CD14-positive monocyte (primary cell): Measurements from ENCODE around the gene FBXW11. TPM values are rescaled to one million over a fixed set of nuclear protein-coding genes. Genes with fewer than 3 reads are reported as not detected.

Experiments
- DNase-seq, 3 donors: peaks; one replicate each; pipeline ENCODE4 v3.0.0-alpha.2; 2011 to 2022
- H2AFZ ChIP-seq: 2 replicates; pipeline ENCODE4 v1.6.0; 2012; ENCODE audit warnings: mild to moderate bottlenecking, low read depth, low read length, inconsistent platforms; ENCODE audit not compliant: insufficient read depth, poor library complexity, severe bottlenecking
- H3K27ac ChIP-seq, 2 donors: 1 replicate in 1 of 2; 2 replicates in 1 of 2; pipeline ENCODE4 v1.5.1; 2012 to 2013; ENCODE audit warnings: low read length in 2 of 2, control low read depth in 1 of 2, inconsistent platforms in 1 of 2, low read depth in 1 of 2, mild to moderate bottlenecking in 1 of 2
- H3K27me3 ChIP-seq, 2 donors: one replicate each; pipeline versions ENCODE4 v1.6.0 to v1.6.1; 2011 to 2013; ENCODE audit warnings: low read length in 2 of 2; ENCODE audit not compliant: control insufficient read depth in 2 of 2, insufficient read depth in 2 of 2
- H3K36me3 ChIP-seq, 2 donors: replicated peaks in 1 of 2; 1 replicate in 1 of 2; 2 replicates in 1 of 2; pipeline versions ENCODE4 v1.5.1 to v1.6.1; 2012 to 2013; ENCODE audit warnings: low read length in 2 of 2, control low read depth in 1 of 2, inconsistent platforms in 1 of 2, mild to moderate bottlenecking in 1 of 2; ENCODE audit not compliant: insufficient read depth in 2 of 2, control insufficient read depth in 1 of 2
- H3K4me1 ChIP-seq, 2 donors: 1 replicate in 1 of 2; 2 replicates in 1 of 2; pipeline versions ENCODE4 v1.5.1 to v1.6.1; 2012 to 2013; ENCODE audit warnings: low read length in 2 of 2, control low read depth in 1 of 2, inconsistent platforms in 1 of 2, mild to moderate bottlenecking in 1 of 2, moderate library complexity in 1 of 2; ENCODE audit not compliant: insufficient read depth in 2 of 2, control insufficient read depth in 1 of 2
- H3K4me2 ChIP-seq: replicated peaks from 2 replicates; pipeline ENCODE3; 2012; ENCODE audit warnings: low read length, moderate library complexity, mild to moderate bottlenecking; ENCODE audit not compliant: poor library complexity, severe bottlenecking; ENCODE audit errors: extremely low read depth
- H3K4me3 ChIP-seq, 3 experiments: fragments of 200-600 bp in 1 of 3; sonication (generic) in 1 of 3; replicated peaks in 1 of 3; 1 replicate in 2 of 3; 2 replicates in 1 of 3; pipeline ENCODE4 v1.5.1; 2011 to 2013; ENCODE audit warnings: low read length in 3 of 3, mild to moderate bottlenecking in 3 of 3, control low read depth in 2 of 3, low read depth in 2 of 3, inconsistent platforms in 1 of 3, moderate library complexity in 1 of 3
- H3K79me2 ChIP-seq: 2 replicates; pipeline ENCODE4 v1.6.0; 2012; ENCODE audit warnings: mild to moderate bottlenecking, control low read depth, inconsistent platforms, low read length, moderate library complexity; ENCODE audit not compliant: insufficient read depth
- H3K9ac ChIP-seq: 2 replicates; pipeline ENCODE4 v1.6.0; 2017; ENCODE audit warnings: low read length, mild to moderate bottlenecking; ENCODE audit not compliant: insufficient read depth, poor library complexity, severe bottlenecking
- H3K9me3 ChIP-seq, 2 donors: replicated peaks in 1 of 2; 1 replicate in 1 of 2; 2 replicates in 1 of 2; pipeline versions ENCODE4 v1.5.1 to v1.6.1; 2012 to 2013; ENCODE audit warnings: low read length in 2 of 2, control low read depth in 1 of 2; ENCODE audit not compliant: control insufficient read depth in 1 of 2, insufficient read depth in 1 of 2
- H4K20me1 ChIP-seq: 2 replicates; pipeline ENCODE4 v1.6.0; 2012; ENCODE audit warnings: mild to moderate bottlenecking, low read length, control low read depth, moderate library complexity; ENCODE audit not compliant: insufficient read depth
- H3K27ac Mint-ChIP-seq, 7 donors: one replicate each; pipeline ENCODE4 v1.8.0; 2020; ENCODE audit warnings: mild to moderate bottlenecking in 7 of 7, mixed read lengths in 7 of 7, moderate library complexity in 6 of 7, inconsistent platforms in 2 of 7
- H3K27me3 Mint-ChIP-seq, 3 donors: one replicate each; pipeline ENCODE4 v1.8.0; 2021 to 2022; ENCODE audit warnings: low read depth in 3 of 3, mild to moderate bottlenecking in 3 of 3, mixed read lengths in 3 of 3, moderate library complexity in 3 of 3, inconsistent platforms in 1 of 3
- H3K36me3 Mint-ChIP-seq, 2 donors: one replicate each; pipeline ENCODE4 v1.8.0; 2020; ENCODE audit warnings: mixed read lengths in 2 of 2, inconsistent platforms in 1 of 2, mild to moderate bottlenecking in 1 of 2
- H3K4me1 Mint-ChIP-seq: one replicate; pipeline ENCODE4 v1.8.0; 2020; ENCODE audit warnings: mild to moderate bottlenecking, mixed read lengths
- H3K4me3 Mint-ChIP-seq, 2 donors: one replicate each; pipeline ENCODE4 v1.8.0; 2020; ENCODE audit warnings: mild to moderate bottlenecking in 2 of 2, mixed read lengths in 2 of 2, moderate library complexity in 1 of 2
- H3K9me3 Mint-ChIP-seq, 7 donors: one replicate each; pipeline ENCODE4 v1.8.0; 2020 to 2022; ENCODE audit warnings: mixed read lengths in 7 of 7, mild to moderate bottlenecking in 6 of 7, moderate library complexity in 6 of 7, inconsistent platforms in 2 of 7
- CTCF ChIP-seq: fragments of 200-600 bp; IDR thresholded peaks from one replicate; pipeline ENCODE4 v1.8.0; 2022; ENCODE audit warnings: antibody characterized with exemption, mild to moderate bottlenecking
- WGBS: methylation state at CpG from one replicate; pipeline ENCODE4 v1.1.5; 2013; ENCODE audit warnings: missing lambda C conversion rate; ENCODE audit not compliant: insufficient coverage; 5-methylcytosine and 5-hydroxymethylcytosine counted together
- intact Hi-C, 2 donors: fragments of 100-400 bp; cut with micrococcal nuclease; formaldehyde crosslinking; loops; one replicate each; pipeline versions ENCODE4 v1.15.0 to v1.15.1; 2023
- polyA plus RNA-seq, 3 donors: library from polyadenylated mRNA; depleted of rRNA in 1 of 3; unstranded in 2 of 3; stranded (reverse) in 1 of 3; fragments of 300-500 nt in 2 of 3; fragments of >200 nt in 1 of 3; fragmentation: Illumina TruSeq in 2 of 3; gene quantifications; 1 replicate in 2 of 3; 2 replicates in 1 of 3; pipeline ENCODE4 v1.2.3, GENCODE V29; 2012 to 2021

FBXW11 gene
- polyA plus RNA-seq, 3 donors = 15.0 to 24.5 (median 18.2) TPM

GRCh38 chr5:171823269-171823668 is 183.2 kb downstream of the FBXW11 start:
- H3K27me3 Mint-ChIP-seq = peaks cover 0 to 6% (median 0%) of the 10 kb centered on the region in 3 donors
- Histone ChIP-seq H3K4me2 (no peak overlapping the region), H4K20me1 (no peaks in the 10 kb centered on the region), H3K79me2 (no peaks in the 10 kb centered on the region), H3K9me3 (no peaks in the 10 kb centered on the region), H3K4me3 (no peak overlapping the region), H3K36me3 (no peaks in the 10 kb centered on the region), H3K9ac (no peak overlapping the region), H3K27me3 (no peaks in the 10 kb centered on the region), H3K27ac (no peak overlapping the region), H3K4me1 (no peaks in the 10 kb centered on the region), H2AFZ (no peak overlapping the region)
- intact Hi-C loops = no loop called here
- H3K4me1 Mint-ChIP-seq = no peaks in the 10 kb centered on the region
- TF ChIP-seq CTCF = no peak
- DNase-seq = no peak
- H3K27ac Mint-ChIP-seq = no peak overlapping the region
- no peak overlapping the region for H3K4me3 Mint-ChIP-seq
- no peaks in the 10 kb centered on the region for H3K36me3 Mint-ChIP-seq
- peaks cover 0 to 3% (median 0%) of the 10 kb centered on the region in 7 donors for H3K9me3 Mint-ChIP-seq
- WGBS = 95% methylated on average over 4 of the region's 5 CpGs

GRCh38 chr5:171821286-171821685 is 185.2 kb downstream of the FBXW11 start:
- no peaks in the 10 kb centered on the region for H3K4me1 ChIP-seq
- no peak overlapping the region for H3K9ac ChIP-seq
- no peak overlapping the region for H2AFZ ChIP-seq
- 100% methylated on average over 3 of the region's 4 CpGs for WGBS
- H3K27ac Mint-ChIP-seq = no peak overlapping the region
- no peak overlapping the region for H3K4me3 ChIP-seq
- H3K4me3 Mint-ChIP-seq = no peak overlapping the region
- peaks cover 0 to 2% (median 0%) of the 10 kb centered on the region in 7 donors for H3K9me3 Mint-ChIP-seq
- H3K27ac ChIP-seq = no peak overlapping the region
- H3K79me2 ChIP-seq = no peaks in the 10 kb centered on the region
- H4K20me1 ChIP-seq = no peaks in the 10 kb centered on the region
- no peaks in the 10 kb centered on the region for H3K9me3 ChIP-seq
- no peak for DNase-seq
- no peak overlapping the region for H3K4me2 ChIP-seq
- intact Hi-C loops = no loop called here
- H3K4me1 Mint-ChIP-seq = no peaks in the 10 kb centered on the region
- H3K27me3 ChIP-seq = no peaks in the 10 kb centered on the region
- H3K36me3 ChIP-seq = no peaks in the 10 kb centered on the region
- peaks cover 0 to 6% (median 1%) of the 10 kb centered on the region in 3 donors for H3K27me3 Mint-ChIP-seq
- TF ChIP-seq CTCF = no peak
- H3K36me3 Mint-ChIP-seq = no peaks in the 10 kb centered on the region
